Measurements from ENCODE around the gene CDK11B. TPM values are rescaled to one million over a fixed set of nuclear protein-coding genes. Genes with fewer than 3 reads are reported as not detected.

Gene CDK11B
- total RNA-seq, 1 donor from 2014 or later: 32.1 TPM

DNA sequence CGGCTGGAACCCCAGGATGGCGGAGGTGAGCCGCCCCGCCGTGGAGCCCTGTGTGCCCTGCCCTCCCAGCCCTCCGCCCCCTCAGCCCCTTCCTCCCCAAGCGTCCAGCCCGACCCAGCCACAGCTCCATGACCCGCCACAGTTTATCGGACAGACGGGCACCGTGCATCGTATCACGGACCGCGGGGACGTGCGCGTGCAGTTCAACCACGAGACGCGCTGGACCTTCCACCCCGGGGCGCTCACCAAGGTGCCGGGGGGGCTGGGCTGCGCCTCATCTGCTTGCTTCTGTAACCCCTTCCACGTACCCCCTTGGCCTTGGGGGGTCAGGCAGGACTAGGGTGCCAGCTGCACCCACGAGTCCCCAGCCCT is 33.4 kb downstream of the CDK11B start:
- no peak overlapping the region for H3K4me3 Mint-ChIP-seq (ENCODE audit: low read depth)
- peaks cover 2% of the 10 kb centered on the region for H3K27me3 Mint-ChIP-seq (ENCODE audit: low read depth)
- intact Hi-C loops (cut with micrococcal nuclease): no loop called here

DNA sequence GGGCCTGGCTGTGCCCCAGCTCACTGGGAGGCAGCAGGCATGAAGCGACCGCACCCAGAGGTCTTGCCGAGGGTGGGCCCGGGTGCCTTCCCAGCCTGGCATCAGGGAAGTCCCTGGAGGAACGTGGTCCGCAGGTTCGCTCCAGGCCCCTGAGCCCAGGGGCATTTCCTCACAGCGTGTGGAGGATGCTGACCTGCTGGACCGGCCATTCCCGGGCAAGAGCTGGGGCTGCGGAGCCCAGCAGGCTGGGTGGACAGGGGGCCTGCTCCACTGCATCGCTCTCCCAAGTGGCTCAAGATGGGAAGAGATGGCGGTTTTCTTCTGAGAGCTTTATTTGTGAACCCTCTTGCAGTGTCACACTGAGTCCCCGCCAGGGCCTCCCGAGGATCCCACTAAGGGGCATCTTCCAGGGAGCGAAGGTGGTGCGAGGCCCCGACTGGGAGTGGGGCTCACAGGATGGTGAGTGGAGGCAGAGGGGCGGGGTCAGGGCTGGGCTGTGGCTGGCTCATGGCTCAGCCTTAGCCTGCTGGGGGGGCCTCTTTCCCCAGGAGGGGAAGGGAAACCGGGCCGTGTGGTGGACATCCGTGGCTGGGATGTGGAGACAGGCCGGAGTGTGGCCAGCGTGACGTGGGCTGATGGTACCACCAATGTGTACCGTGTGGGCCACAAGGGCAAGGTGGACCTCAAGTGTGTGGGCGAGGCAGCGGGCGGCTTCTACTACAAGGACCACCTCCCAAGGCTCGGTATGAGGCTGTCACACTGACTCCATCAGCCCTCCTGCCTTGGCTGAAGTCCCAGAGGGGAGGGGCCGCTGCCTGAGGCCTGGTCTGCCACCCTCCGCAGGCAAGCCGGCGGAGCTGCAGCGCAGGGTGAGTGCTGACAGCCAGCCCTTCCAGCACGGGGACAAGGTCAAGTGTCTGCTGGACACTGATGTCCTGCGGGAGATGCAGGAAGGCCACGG is 34.1 kb downstream of the CDK11B start:
- H3K36me3 Mint-ChIP-seq (ENCODE audit: low read depth): no peaks in the 10 kb centered on the region
- H3K4me1 Mint-ChIP-seq (ENCODE audit: low read depth): no peaks in the 10 kb centered on the region
- H3K27ac Mint-ChIP-seq: no peak overlapping the region
- no peak overlapping the region for H3K4me3 Mint-ChIP-seq (ENCODE audit: low read depth)
- H3K27me3 Mint-ChIP-seq (ENCODE audit: low read depth): no peaks in the 10 kb centered on the region
- no peak for DNase-seq (ENCODE audit: low spot score)
- no peaks in the 10 kb centered on the region for H3K9me3 Mint-ChIP-seq
- intact Hi-C loops (cut with micrococcal nuclease): no loop called here

More for the DNA sequence above, 33.4 kb downstream of the CDK11B start:
- no peak for DNase-seq (ENCODE audit: low spot score)
- Mint-ChIP-seq H3K9me3 (no peaks in the 10 kb centered on the region), H3K36me3 (ENCODE audit: low read depth) (peaks cover 2% of the 10 kb centered on the region), H3K27ac (no peak overlapping the region), H3K4me1 (ENCODE audit: low read depth) (peaks cover 2% of the 10 kb centered on the region)

DNA sequence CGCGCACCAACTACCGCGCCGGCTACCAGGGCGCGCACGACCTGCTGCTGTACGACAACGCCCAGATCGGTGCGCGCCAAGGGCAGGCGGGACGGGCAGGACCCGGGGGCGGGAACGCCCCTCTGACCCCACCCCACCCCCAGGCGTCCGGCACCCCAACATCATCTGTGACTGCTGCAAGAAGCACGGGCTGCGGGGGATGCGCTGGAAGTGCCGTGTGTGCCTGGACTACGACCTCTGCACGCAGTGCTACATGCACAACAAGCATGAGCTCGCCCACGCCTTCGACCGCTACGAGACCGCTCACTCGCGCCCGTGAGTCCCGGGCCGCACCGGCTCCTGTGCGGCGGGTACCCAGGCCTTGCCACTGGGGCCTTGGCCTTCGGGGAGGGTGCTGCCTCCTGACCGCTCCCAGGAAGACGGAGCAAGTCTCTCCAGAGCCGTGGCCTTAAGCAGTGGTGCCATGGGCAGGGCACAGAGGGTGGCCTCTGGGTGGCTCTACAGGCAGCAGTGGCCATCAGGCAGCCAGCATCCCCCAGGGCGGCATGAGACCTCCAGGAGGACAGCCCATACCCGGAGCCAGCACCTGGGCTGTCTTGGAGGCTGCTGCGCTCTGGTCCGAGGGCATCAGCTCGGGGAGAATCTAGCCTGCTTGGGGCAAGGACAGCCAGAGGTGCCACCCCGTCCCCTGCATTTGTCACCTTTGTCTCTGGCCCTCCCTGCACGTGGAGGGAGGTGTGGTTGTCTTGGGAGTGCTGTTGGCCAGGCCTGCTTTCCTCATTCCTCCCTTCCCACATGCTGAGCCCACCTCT is 35.0 kb downstream of the CDK11B start:
- Mint-ChIP-seq H3K36me3 (ENCODE audit: low read depth) (no peaks in the 10 kb centered on the region), H3K27ac (no peak overlapping the region), H3K4me3 (ENCODE audit: low read depth) (no peak overlapping the region), H3K4me1 (ENCODE audit: low read depth) (no peaks in the 10 kb centered on the region), H3K27me3 (ENCODE audit: low read depth) (no peaks in the 10 kb centered on the region), H3K9me3 (no peaks in the 10 kb centered on the region)
- no peak for DNase-seq (ENCODE audit: low spot score)
- intact Hi-C loops (cut with micrococcal nuclease): no loop called here

DNA sequence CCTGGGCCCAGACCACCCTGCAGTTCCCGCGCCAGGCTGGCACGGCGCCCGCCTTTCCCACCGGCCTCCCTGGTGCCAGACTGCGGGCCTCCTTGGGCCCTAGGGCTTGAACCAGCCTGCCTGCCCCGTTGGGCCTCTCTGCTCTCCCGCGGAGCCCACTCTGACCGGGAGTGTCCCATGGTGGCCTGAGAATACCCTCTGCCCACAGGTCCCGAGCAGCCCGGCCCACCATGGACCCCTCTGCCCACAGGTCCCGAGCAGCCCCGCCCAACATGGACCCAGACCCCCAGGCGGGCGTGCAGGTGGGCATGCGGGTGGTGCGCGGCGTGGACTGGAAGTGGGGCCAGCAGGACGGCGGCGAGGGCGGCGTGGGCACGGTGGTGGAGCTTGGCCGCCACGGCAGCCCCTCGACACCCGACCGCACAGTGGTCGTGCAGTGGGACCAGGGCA is 35.6 kb downstream of the CDK11B start:
- Mint-ChIP-seq H3K4me1 (ENCODE audit: low read depth) (no peaks in the 10 kb centered on the region), H3K36me3 (ENCODE audit: low read depth) (no peaks in the 10 kb centered on the region), H3K4me3 (ENCODE audit: low read depth) (no peak overlapping the region), H3K27me3 (ENCODE audit: low read depth) (no peaks in the 10 kb centered on the region), H3K27ac (no peak overlapping the region), H3K9me3 (no peaks in the 10 kb centered on the region)
- DNase-seq (ENCODE audit: low spot score): no peak
- intact Hi-C loops (cut with micrococcal nuclease): no loop called here

DNA sequence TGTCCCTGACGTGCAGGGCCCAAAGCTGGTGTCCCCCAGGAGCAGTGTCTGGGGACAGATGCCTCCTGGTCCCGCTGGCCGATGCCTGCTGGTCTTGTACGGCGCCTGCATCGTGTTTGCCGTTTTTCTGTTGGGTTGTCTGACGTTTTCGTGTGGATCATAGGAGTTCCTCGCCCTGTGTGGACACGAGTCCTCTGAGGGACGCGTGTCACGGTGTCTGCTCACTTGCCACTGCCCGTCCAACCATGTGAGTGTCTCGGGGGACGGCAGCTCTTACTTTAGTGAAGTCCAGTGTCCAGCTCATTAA is 36.1 kb downstream of the CDK11B start:
- DNase-seq (ENCODE audit: low spot score): no peak
- peaks cover under 1% of the 10 kb centered on the region for H3K36me3 Mint-ChIP-seq (ENCODE audit: low read depth)
- H3K27ac Mint-ChIP-seq: no peak overlapping the region
- H3K4me1 Mint-ChIP-seq (ENCODE audit: low read depth): no peaks in the 10 kb centered on the region
- no peaks in the 10 kb centered on the region for H3K27me3 Mint-ChIP-seq (ENCODE audit: low read depth)
- intact Hi-C loops (cut with micrococcal nuclease): no loop called here
- no peak overlapping the region for H3K4me3 Mint-ChIP-seq (ENCODE audit: low read depth)
- no peaks in the 10 kb centered on the region for H3K9me3 Mint-ChIP-seq

DNA sequence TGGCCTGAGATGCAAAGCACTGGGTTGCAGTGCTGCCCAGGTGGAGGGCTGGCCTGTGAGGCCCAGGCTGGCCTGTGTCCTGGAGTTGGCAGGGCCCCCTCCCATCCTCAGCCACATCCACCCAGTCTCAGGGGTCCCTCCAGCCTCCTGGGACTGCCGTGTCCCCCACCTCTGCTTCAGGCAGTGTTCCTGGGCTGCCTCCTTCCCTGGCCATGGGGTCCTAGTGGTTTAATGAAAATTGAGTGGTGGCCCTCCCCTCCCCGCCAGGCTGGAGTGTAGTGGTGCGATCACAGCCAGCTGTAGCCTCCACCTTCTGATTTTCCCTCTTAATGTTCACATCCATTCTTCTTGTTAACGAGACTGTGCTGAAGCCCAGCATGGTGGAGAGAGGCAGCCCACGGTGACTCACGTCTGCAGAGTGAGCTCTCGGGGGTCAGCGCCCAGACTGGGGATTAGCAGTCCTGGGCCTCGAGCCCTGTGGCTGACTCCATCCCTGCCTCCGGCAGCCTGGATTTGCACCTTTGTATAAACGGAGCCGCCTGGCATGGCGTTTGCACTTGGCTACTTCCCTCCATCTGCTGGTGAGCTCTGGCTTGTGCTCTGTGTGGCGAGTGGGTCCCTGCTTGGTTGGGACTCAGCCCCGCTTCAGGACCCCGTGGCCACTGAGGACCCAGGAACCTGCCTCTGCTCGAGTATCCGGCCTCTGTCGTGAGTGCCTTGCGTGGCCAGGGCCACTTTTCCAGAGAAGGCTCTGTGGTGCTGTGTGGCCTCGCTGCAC is 36.6 kb downstream of the CDK11B start:
- no peak for DNase-seq (ENCODE audit: low spot score)
- H3K27ac Mint-ChIP-seq: no peak overlapping the region
- H3K4me1 Mint-ChIP-seq (ENCODE audit: low read depth): peaks cover 5% of the 10 kb centered on the region
- intact Hi-C loops (cut with micrococcal nuclease): no loop called here
- H3K36me3 Mint-ChIP-seq (ENCODE audit: low read depth): peaks cover 3% of the 10 kb centered on the region
- H3K27me3 Mint-ChIP-seq (ENCODE audit: low read depth): no peaks in the 10 kb centered on the region
- H3K9me3 Mint-ChIP-seq: no peaks in the 10 kb centered on the region
- H3K4me3 Mint-ChIP-seq (ENCODE audit: low read depth): no peak overlapping the region

DNA sequence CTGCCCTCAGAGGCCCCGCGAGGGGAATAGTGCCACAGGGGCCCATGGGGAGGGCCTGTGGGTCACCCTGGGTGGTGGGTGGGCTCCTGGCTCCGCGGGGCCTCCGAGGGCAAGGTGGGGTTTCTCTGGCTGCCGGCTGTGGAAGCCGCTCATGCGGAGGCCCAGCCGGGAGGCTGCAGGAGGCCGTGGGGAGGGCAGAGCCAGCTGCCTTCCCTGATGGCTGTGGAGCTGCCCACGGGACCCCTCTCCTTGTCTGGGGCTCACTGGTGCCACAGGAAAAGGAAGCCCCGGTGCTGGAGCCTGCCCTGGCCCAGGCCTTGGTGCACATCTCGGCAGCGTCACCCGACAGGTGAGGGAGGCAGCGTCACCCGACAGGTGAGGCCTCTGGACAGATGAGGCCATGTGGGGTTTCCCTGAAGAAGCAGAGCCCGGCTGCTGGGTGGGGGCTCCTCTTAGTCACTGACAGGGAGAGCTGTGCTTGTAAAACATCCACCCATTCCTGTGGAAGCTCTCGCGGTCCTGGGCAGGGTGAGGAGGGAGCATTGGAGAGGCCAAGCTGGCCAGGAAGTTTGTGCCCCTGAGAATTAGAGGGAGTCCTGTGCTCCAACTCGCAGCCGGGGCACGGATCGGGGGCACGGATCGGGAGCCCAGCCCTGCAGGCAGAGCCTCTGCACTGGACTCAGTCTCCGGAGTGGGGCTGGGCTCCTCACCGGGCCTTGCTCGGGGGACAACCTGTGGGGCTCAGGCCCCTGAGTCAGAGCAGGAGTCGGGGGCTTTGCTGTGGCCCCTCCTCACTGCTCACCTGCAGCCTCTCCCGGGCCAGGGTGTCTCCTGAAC is 37.4 kb downstream of the CDK11B start:
- Mint-ChIP-seq H3K9me3 (no peaks in the 10 kb centered on the region), H3K4me3 (ENCODE audit: low read depth) (no peak overlapping the region), H3K27me3 (ENCODE audit: low read depth) (no peaks in the 10 kb centered on the region), H3K36me3 (ENCODE audit: low read depth) (peaks cover 3% of the 10 kb centered on the region), H3K27ac (no peak overlapping the region), H3K4me1 (ENCODE audit: low read depth) (peaks cover 8% of the 10 kb centered on the region)
- no peak for DNase-seq (ENCODE audit: low spot score)
- intact Hi-C loops (cut with micrococcal nuclease): no loop called here

DNA sequence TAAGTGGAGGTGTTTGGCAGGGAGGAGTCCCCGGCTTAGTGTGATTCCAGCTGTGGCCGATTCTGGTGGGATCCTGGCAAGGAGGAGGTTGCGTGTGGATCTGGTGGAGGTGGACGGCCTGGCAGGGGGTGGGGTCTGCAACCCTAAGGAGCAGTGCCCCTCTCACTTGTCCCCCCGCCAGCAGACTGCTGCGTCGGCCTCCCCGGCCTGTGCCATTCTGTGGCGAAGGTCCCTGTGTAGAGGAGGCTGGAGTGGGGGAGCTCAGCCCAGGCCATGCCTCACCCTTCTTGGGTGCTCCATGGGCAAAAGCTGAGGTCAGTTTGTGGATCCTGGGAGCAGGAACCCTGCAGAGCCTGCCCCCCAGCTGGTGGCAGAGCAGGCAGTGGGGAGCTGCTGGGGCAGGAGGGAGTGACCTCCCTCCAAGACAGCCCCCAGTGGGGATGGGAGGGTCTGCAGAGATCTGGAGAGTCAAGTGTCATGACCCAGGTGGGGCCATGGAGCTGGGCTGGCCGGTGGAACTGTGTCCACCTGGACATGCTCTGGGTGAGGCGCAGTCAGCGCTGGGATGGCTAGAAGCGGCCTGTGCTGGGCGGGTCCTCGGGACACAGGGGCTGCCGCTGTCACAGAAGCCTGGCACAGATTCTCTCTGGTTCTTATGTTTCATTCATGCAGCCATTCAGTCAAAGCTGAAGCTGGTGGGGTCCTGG is 38.2 kb downstream of the CDK11B start:
- Mint-ChIP-seq H3K27me3 (ENCODE audit: low read depth) (no peaks in the 10 kb centered on the region), H3K36me3 (ENCODE audit: low read depth) (peaks cover 3% of the 10 kb centered on the region), H3K4me3 (ENCODE audit: low read depth) (no peak overlapping the region), H3K27ac (no peak overlapping the region), H3K4me1 (ENCODE audit: low read depth) (peaks cover 8% of the 10 kb centered on the region), H3K9me3 (no peaks in the 10 kb centered on the region)
- intact Hi-C loops (cut with micrococcal nuclease): no loop called here
- no peak for DNase-seq (ENCODE audit: low spot score)

DNA sequence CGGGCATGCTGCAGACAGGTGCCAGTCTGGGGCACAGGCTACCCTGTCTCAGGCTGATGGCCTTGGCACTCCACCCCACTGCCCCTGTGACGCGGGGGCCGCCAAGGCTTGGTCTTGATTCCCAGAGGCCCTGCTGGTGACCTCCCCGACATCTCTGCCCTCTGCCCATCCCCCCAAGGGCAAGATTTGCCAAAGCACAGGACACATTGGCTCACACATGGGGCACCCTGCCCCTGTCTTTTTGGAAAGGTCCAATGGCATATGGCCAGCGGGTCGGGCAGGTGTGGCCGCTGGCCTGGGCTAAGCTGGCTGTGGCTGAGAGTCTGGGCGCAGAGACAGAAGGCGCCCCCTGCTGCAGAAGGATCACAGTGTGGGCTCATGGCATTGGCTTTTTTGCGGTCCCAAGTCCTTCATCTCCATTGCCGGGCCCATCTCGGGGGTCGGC is 38.9 kb downstream of the CDK11B start:
- Mint-ChIP-seq H3K27ac (no peak overlapping the region), H3K9me3 (no peaks in the 10 kb centered on the region), H3K27me3 (ENCODE audit: low read depth) (no peaks in the 10 kb centered on the region), H3K36me3 (ENCODE audit: low read depth) (peaks cover 3% of the 10 kb centered on the region), H3K4me1 (ENCODE audit: low read depth) (peaks cover 10% of the 10 kb centered on the region), H3K4me3 (ENCODE audit: low read depth) (no peak overlapping the region)
- DNase-seq (ENCODE audit: low spot score): no peak
- intact Hi-C loops (cut with micrococcal nuclease): no loop called here

DNA sequence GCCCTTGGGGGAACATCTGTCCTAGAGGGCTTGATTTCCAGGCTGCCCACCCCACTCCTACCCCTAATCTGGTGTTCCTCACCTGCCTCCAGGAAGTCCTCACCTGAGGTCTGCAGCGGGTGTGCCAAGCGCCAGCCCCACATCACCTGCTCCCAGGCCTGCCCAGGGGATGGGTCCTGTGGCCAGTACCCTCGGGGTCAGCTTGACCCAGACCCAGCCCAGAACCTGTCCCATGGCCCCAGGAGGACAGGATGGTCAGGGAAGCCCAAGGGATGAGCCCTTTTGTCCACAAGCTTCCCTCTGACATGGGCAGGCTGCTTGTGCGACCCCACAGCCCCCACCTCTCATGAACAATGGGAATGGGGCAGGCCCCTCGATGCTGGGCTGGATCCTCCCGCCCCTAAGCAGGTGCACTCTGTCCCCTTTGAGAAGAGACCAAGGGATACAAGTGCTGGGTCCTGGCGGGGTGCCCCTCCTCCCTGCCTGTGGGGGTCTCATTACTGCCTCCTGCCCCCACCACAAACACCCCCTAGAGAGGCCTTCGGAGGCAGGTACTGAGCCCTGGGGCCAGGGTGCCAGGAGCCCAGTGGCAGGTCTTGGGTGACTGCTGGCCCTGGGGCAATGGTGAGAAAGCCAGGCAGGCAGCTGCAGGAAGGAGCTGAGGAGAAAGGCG is 40.3 kb downstream of the CDK11B start:
- Mint-ChIP-seq H3K36me3 (ENCODE audit: low read depth) (peaks cover 12% of the 10 kb centered on the region), H3K27ac (no peak overlapping the region), H3K4me3 (ENCODE audit: low read depth) (peak overlapping the region; percentile 5), H3K4me1 (ENCODE audit: low read depth) (peaks cover 24% of the 10 kb centered on the region), H3K9me3 (no peaks in the 10 kb centered on the region), H3K27me3 (ENCODE audit: low read depth) (no peaks in the 10 kb centered on the region)
- no peak for DNase-seq (ENCODE audit: low spot score)
- intact Hi-C loops (cut with micrococcal nuclease): no loop called here

DNA sequence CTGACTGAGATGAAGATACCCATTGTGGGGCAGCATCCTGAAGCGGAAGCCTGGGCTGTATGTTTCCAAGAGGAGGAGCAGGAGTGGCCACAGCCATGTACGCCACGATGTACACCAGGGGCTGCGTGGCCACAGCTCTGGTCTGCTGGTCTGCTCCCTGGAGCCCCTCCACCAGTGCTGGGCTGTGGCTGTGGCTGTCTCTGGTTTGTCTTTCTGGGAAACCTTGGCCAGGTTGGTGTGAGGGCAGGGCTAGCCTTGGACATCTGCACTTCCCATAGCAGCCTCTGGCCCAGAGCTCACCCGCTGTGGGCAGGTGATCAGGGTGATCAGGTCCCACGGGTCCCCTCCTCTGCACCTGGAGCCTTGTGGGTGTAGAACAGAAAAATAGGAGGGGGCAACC is 40.9 kb downstream of the CDK11B start:
- H3K27me3 Mint-ChIP-seq (ENCODE audit: low read depth): no peaks in the 10 kb centered on the region
- no peak for DNase-seq (ENCODE audit: low spot score)
- H3K4me1 Mint-ChIP-seq (ENCODE audit: low read depth): peaks cover 25% of the 10 kb centered on the region
- peak overlapping the region; percentile 86 for H3K4me3 Mint-ChIP-seq (ENCODE audit: low read depth)
- intact Hi-C loops (cut with micrococcal nuclease): no loop called here
- no peak overlapping the region for H3K27ac Mint-ChIP-seq
- no peaks in the 10 kb centered on the region for H3K9me3 Mint-ChIP-seq
- H3K36me3 Mint-ChIP-seq (ENCODE audit: low read depth): peaks cover 13% of the 10 kb centered on the region
